Measurements from ENCODE around the gene CEP128. TPM values are rescaled to one million over a fixed set of nuclear protein-coding genes. Genes with fewer than 3 reads are reported as not detected.
A peak's percentile ranks its signal among the peaks of the same experiment; 100 is the strongest.

The CEP128 gene
- total RNA-seq, 4 donors from 2014 or later = 3.5 to 12.9 (median 9.7) TPM

- 97% methylated on average over 5 of the region's 5 CpGs for WGBS
- no peak for TF ChIP-seq POLR2AphosphoS5 (IDR thresholded peaks at IDR 0.05)
- no peak for TF ChIP-seq CTCF (IDR thresholded peaks at IDR 0.05)
- no peak for TF ChIP-seq POLR2A (IDR thresholded peaks at IDR 0.05; ENCODE audit: low read depth)
- DNase-seq (ENCODE audit: extremely low spot score) = no peak
- Histone ChIP-seq H3K36me3 (no peaks in the 10 kb centered on the region), H3K4me3 (no peak overlapping the region), H3K4me1 (no peaks in the 10 kb centered on the region), H3K27me3 (no peaks in the 10 kb centered on the region), H3K9me3 (no peaks in the 10 kb centered on the region), H3K27ac (replicated peaks in 1 of 4) (no peak overlapping the region)
- intact Hi-C loops (cut with DNase I) = no loop called here
These were observed 380.5 kb downstream of the CEP128 start for GRCh38 chr14:80560800-80561657.

GRCh38 chr14:80554139-80554538, 387.4 kb downstream of the CEP128 start:
- Histone ChIP-seq H3K4me1 (peaks cover 0 to 22% (median 19%) of the 10 kb centered on the region in 4 donors), H3K9me3 (no peaks in the 10 kb centered on the region), H3K4me3 (no peak overlapping the region), H3K27ac (replicated peaks in 1 of 4) (no peak overlapping the region), H3K27me3 (no peaks in the 10 kb centered on the region), H3K36me3 (no peaks in the 10 kb centered on the region)
- TF ChIP-seq POLR2A (IDR thresholded peaks at IDR 0.05; ENCODE audit: low read depth) (no peak), EP300 (IDR thresholded peaks at IDR 0.05) (no peak), POLR2AphosphoS5 (IDR thresholded peaks at IDR 0.05) (no peak), CTCF (IDR thresholded peaks at IDR 0.05) (no peak)
- 69% methylated on average over 2 of the region's 2 CpGs for WGBS
- intact Hi-C loops (cut with DNase I) = no loop called here
- DNase-seq (ENCODE audit: extremely low spot score) = no peak

GRCh38 chr14:80549141-80549540, 392.4 kb downstream of the CEP128 start:
- H3K36me3 ChIP-seq = no peaks in the 10 kb centered on the region
- DNase-seq (ENCODE audit: extremely low spot score) = peak; percentile 92
- no peaks in the 10 kb centered on the region for H3K27me3 ChIP-seq
- peak overlapping the region; percentile 34 to 59 (median 50) for H3K27ac ChIP-seq (replicated peaks in 1 of 4)
- no peaks in the 10 kb centered on the region for H3K9me3 ChIP-seq
- TF ChIP-seq EP300 (IDR thresholded peaks at IDR 0.05) (no peak), POLR2AphosphoS5 (IDR thresholded peaks at IDR 0.05) (no peak), POLR2A (IDR thresholded peaks at IDR 0.05; ENCODE audit: low read depth) (no peak), CTCF (IDR thresholded peaks at IDR 0.05) (no peak)
- WGBS = 38% methylated on average over 6 of the region's 6 CpGs
- no peak overlapping the region for H3K4me3 ChIP-seq
- intact Hi-C loops (cut with DNase I) = no loop called here
- peaks cover 0 to 31% (median 22%) of the 10 kb centered on the region in 4 donors for H3K4me1 ChIP-seq

- WGBS = 91% methylated on average over 4 of the region's 4 CpGs
- no peaks in the 10 kb centered on the region for H3K9me3 ChIP-seq
- TF ChIP-seq POLR2AphosphoS5 (IDR thresholded peaks at IDR 0.05) (no peak), CTCF (IDR thresholded peaks at IDR 0.05) (no peak), EP300 (IDR thresholded peaks at IDR 0.05) (no peak), POLR2A (IDR thresholded peaks at IDR 0.05; ENCODE audit: low read depth) (no peak)
- H3K4me1 ChIP-seq = peaks cover 0 to 40% (median 23%) of the 10 kb centered on the region in 4 donors
- H3K4me3 ChIP-seq = no peak overlapping the region
- intact Hi-C loops (cut with DNase I) = no loop called here
- no peak overlapping the region for H3K27ac ChIP-seq (replicated peaks in 1 of 4)
- DNase-seq (ENCODE audit: extremely low spot score) = no peak
- no peaks in the 10 kb centered on the region for H3K27me3 ChIP-seq
- H3K36me3 ChIP-seq = no peaks in the 10 kb centered on the region
These were observed 395.3 kb downstream of the CEP128 start for GRCh38 chr14:80545935-80546854.
